GM19467 (cell line): ENCODE data around the gene EIF5.

Experiments used
- ATAC-seq: cut with Tn5 transposase; IDR thresholded peaks from one replicate; pipeline ENCODE4 v1.9.1; 2021; ENCODE audit warnings: mild to moderate bottlenecking, moderate library complexity; ENCODE audit not compliant: unreplicated experiment

Gene EIF5

DNA sequence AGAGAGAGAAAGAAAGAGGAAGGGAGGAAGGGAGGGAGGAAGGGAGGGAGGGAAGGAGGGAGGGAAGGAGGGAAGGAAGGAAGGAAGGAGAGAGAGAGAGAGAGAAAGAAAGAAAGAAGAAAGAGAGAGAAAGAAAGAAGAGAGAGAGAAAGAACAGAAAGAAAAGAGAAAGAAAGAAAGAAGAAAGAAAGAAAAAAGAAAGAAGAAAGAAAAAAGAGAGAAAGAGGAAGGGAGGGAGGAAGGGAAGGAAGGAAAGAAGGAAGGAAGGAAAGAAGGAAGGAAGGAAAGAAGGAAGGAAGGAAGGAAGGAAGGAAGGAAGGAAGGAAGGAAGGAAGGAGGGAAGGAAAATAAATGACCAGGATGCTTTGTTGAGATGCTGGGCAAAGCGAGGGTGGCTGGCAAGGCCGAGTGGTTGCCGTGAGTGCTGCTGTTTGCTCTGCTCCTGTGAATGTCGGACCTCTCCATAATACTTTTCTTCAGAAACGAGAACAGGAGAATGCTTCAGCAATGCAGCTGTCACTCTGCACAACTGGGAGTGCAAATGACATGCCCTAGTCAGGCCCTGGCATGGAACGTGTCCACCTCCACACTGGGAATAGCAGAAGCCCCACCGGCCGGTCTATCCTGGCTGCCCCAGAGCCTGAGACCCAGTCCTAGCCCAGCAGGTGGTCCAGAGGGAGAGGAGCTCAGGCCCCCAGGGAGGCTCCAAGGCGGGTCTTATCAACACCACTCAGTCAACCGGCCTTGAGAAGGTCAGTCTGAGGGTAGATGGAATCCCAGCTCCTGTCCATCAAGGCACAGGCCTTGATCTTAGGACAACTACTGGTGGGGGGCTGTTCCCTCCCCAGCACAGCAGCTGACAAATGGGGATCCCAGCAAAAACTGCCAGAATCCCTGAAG lies 25.1 kb upstream of the EIF5 start:
- no peak for ATAC-seq

DNA sequence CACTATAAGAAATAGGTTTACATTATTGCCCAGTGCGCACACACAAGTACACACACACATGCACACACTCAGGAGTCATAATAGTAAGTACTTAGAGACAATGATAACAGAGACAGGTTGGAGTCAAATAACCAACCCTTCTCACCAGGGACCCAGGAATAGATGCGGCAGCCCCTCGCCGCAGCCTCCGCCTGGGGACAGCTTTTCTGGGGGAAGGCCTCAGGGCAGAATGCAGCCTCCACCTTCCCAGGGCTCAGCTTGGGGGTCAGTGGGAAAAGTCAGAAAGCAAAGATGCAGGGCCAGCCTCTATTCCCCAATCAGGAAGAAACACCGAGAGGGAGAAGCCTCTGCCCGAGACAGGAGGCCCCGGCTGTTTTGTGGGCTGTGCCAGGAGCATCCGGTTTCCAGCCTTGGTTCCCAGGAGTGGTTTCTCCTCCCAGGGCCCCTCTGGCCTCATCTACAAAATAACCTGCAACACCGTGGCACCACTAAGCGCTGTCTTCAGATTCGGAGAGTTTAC lies 23.4 kb upstream of the EIF5 start:
- ATAC-seq: no peak

GRCh38 chr14:103311171-103311997 lies 22.7 kb upstream of the EIF5 start:
- no peak for ATAC-seq

DNA sequence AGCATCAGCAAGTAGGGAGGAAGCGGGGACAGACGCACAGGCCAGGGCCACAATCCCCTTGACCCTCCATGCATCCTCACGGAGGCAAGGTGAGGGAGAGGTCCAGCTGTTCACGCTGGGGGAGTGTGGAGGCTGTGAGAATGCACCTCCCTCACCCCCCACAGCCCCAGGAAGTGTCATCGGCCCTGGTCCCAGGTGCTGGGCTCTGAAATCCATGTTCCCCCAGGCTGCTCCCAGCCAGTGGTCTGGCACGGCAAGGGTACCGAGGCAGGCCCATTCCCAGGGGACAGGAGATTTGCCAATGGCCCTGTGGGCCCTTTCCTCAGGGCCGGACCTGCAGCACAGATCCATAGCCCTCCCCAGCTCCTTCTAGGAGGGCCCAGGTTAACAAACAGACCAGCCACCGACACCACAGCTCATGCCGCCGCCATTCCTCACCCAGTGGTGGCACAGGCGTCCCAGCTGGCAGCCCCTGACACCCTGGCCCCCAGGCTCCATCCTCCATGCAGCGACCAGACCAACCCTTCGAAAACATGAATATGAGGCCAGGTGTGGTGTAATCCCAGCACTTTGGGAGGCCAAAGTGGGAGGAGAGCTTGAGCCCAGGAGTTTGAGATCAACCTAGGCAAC lies 21.9 kb upstream of the EIF5 start:
- ATAC-seq: no peak

- no peak for ATAC-seq
Observed at GRCh38 chr14:103313704-103314103, 20.3 kb upstream of the EIF5 start.

DNA sequence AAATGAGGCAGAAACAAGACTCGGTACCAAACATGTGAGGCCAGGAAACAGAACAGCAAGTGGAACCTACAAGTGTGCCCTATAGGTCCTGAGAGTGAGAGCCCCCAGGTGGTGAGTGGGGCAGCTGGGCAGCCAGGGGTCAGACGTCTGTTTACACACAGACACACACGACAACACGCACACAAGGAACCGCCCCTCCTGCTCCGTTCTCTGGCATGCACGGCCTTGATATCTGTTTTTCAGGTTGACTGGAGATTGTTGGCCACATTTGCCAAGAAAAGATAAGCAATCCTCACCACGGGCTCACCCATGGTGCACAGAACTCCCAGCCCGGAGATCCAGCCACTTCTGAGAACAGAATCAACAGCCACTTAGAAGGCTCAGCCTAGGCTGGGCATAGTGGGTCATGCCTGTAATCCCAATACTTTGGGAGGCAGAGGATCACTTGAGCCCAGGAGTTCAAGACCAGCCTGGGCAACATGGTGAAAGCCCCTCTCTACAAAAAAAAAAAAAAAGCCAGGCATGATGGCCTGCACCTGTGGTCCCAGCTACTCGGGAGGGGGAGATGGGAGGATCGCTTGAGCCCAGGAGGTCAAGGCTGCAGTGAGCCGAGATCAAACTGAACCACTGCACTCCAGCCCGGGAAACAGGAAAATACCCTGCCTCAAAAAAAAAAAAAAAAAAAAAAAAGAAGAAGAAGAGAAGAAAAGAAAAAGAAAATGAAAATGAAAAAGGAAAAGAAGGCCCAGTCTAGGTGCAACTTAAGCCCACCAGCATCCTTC lies 19.4 kb upstream of the EIF5 start:
- ATAC-seq: no peak

DNA sequence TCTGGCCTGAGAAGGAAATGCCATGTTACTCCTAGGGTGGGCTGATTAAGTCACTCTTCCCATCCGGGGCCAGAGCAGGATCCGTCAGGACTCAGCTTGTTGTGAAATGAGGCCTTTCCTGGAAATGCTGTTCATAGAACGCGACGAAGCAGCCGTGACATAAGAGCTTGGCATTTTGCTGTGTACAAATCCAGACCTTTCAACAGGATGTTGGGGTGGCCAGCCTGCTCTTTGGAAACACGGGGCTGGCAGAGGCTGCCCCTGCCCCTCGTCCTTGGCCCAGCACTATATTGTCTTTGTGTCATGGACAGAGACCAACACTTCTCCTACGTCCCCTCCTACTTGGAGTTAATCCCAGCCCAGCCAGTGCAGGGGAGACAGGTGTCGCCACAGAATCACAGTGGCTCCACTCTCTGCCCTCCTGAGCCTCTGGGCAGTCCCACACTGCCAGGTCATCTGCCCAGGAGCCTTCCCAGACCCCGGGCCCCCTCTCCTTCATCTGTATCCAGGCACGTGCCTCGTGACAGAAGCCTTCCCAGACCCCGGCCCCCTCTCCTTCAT lies 18.6 kb upstream of the EIF5 start:
- no peak for ATAC-seq

GRCh38 chr14:103315941-103316340 lies 18.1 kb upstream of the EIF5 start:
- ATAC-seq: no peak

DNA sequence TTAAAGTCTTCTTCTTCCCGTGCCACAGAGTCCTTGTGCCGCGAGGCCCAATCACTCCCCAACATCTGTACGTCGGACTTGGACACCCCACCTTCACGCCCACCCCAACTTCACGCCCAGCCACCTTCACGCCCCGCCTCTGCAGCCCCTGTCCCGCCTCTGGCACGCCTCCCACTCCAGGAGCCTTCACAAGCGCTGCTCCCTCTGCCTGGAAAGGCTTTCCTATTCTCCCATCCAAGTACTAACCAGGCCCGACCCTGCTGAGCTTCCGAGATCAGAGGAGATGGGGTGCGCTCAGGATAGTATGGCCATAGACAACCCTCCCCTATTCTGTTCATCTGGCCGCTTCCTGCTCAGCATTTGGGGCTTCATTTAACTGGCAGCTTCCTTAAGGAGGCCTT lies 17.3 kb upstream of the EIF5 start:
- ATAC-seq: no peak

GRCh38 chr14:103317251-103317650 lies 16.8 kb upstream of the EIF5 start:
- ATAC-seq: no peak

GRCh38 chr14:103317976-103318580 lies 16.0 kb upstream of the EIF5 start:
- ATAC-seq: no peak

GRCh38 chr14:103318750-103319419 lies 15.2 kb upstream of the EIF5 start:
- ATAC-seq: no peak

- ATAC-seq: no peak
Observed at GRCh38 chr14:103319422-103319821, 14.6 kb upstream of the EIF5 start.

- no peak for ATAC-seq
Observed at GRCh38 chr14:103326078-103326477, 8.0 kb upstream of the EIF5 start.

DNA sequence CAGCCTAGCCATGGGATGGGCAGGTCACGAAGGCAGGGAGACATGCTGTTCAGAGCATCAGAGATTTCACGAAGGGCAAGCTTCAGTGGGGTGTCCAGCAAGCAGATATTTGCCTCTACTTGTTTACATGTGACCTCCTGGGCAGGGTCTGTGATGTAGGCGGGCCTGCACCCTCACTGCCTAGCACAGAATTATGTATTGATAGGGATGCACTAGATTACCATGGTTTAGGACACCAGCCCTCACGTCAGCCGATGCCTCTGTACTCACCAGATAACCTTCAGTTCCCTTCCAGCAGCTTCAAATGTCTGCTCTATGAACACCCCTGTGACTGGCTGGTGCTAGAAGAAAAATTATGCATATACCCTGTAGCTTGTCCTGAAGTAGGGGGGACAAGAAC lies 5.1 kb upstream of the EIF5 start:
- no peak for ATAC-seq

- no peak for ATAC-seq
Observed at GRCh38 chr14:103329401-103330347, 4.4 kb upstream of the EIF5 start.

DNA sequence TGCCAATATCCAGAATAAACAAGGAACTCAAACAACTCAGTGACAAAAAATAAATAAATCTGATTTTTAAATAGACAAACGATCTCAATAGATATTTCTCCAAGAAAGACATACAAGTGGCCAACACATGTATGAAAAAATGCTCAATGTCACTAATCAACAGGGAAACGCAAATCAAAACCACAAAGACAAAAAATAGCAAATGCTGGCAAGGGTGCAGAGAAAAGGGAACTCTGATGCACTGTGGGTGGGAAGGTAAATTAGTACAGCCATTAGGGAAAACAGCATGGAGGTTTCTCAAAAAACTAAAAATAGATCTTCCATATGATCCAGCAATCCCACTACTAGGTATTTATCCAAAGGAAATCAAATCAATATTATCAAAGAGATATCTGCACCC lies 3.5 kb upstream of the EIF5 start:
- ATAC-seq: no peak
